ENCODE results near the gene LILRA6. TPM values are rescaled to one million over a fixed set of nuclear protein-coding genes. Genes with fewer than 3 reads are reported as not detected.

Gene LILRA6
- total and polyA plus RNA-seq, 2 of the 13 experiments (the other 11 are each of a cell fraction or from before 2014, with no cell fraction given), result not detected

DNA sequence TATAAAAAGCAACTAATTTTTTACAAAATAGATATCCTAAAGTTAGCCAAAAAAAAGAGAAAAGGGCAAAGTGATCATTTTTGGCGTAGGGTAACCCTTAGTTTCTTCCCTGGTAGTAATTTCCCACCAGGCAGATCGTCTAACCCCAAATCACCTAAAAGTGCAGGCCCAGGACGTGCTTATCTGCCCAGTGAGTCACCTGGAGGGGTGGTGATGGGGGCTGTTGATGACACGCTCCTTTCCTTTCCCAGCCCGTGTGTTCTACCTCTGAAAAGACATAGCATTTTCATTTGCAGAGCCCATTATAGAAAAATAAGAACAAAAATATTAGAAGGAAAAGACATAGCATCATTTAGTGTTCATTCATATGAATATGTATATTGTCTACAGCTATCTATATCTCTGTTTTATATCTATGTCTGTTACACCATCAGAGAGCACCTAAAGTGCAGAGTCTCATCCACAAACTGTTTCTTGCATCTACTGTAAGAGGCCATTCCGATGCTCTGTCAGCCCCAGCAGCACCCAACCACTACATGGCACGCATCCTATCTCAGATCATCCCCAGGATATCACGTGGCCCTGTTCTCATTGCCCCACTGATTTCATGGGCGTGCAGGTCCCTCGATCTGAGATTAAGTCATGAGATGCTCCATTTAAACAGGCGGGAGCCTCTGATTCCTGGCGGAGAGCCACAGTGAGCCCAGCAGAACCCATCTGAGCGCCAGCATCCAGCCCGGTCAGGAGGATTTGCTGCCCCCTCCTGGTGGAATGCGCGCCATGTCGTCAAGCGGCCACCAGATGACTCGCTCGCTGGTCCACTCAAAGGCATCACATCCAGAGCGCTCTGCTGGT lies 11.3 kb downstream of the LILRA6 start (continued):
- TF ChIP-seq, protein P1, sequence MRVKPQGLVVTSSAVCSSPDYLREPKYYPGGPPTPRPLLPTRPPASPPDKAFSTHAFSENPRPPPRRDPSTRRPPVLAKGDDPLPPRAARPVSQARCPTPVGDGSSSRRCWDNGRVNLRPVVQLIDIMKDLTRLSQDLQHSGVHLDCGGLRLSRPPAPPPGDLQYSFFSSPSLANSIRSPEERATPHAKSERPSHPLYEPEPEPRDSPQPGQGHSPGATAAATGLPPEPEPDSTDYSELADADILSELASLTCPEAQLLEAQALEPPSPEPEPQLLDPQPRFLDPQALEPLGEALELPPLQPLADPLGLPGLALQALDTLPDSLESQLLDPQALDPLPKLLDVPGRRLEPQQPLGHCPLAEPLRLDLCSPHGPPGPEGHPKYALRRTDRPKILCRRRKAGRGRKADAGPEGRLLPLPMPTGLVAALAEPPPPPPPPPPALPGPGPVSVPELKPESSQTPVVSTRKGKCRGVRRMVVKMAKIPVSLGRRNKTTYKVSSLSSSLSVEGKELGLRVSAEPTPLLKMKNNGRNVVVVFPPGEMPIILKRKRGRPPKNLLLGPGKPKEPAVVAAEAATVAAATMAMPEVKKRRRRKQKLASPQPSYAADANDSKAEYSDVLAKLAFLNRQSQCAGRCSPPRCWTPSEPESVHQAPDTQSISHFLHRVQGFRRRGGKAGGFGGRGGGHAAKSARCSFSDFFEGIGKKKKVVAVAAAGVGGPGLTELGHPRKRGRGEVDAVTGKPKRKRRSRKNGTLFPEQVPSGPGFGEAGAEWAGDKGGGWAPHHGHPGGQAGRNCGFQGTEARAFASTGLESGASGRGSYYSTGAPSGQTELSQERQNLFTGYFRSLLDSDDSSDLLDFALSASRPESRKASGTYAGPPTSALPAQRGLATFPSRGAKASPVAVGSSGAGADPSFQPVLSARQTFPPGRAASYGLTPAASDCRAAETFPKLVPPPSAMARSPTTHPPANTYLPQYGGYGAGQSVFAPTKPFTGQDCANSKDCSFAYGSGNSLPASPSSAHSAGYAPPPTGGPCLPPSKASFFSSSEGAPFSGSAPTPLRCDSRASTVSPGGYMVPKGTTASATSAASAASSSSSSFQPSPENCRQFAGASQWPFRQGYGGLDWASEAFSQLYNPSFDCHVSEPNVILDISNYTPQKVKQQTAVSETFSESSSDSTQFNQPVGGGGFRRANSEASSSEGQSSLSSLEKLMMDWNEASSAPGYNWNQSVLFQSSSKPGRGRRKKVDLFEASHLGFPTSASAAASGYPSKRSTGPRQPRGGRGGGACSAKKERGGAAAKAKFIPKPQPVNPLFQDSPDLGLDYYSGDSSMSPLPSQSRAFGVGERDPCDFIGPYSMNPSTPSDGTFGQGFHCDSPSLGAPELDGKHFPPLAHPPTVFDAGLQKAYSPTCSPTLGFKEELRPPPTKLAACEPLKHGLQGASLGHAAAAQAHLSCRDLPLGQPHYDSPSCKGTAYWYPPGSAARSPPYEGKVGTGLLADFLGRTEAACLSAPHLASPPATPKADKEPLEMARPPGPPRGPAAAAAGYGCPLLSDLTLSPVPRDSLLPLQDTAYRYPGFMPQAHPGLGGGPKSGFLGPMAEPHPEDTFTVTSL (CRISPR knock-in tag; IDR thresholded peaks at IDR 0.05; ENCODE audit: borderline replicate concordance), result no peak
- TF ChIP-seq POLR2AphosphoS2 (IDR thresholded peaks at IDR 0.05; ENCODE audit: low read depth, low read length), result no peak
- peak; percentile 46; the same call in 1 of the 2 replicates for TF ChIP-seq ERF (CRISPR knock-in tag; IDR thresholded peaks at IDR 0.05)
- TF ChIP-seq, protein P2, sequence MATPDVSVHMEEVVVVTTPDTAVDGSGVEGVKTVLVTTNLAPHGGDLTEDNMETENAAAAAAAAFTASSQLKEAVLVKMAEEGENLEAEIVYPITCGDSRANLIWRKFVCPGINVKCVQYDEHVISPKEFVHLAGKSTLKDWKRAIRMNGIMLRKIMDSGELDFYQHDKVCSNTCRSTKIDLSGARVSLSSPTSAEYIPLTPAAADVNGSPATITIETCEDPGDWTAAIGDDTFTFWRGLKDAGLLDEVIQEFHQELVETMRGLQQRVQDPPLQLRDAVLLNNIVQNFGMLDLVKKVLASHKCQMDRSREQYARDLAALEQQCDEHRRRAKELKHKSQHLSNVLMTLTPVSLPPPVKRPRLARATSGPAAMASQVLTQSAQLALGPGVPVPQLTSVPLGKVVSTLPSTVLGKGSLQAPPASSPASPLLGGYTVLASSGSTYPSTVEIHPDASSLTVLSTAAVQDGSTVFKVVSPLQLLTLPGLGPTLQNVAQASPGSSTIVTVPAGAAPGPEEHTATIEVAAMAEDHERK (CRISPR knock-in tag; IDR thresholded peaks at IDR 0.05; ENCODE audit: low read depth), result no peak
- TF ChIP-seq, protein P3, sequence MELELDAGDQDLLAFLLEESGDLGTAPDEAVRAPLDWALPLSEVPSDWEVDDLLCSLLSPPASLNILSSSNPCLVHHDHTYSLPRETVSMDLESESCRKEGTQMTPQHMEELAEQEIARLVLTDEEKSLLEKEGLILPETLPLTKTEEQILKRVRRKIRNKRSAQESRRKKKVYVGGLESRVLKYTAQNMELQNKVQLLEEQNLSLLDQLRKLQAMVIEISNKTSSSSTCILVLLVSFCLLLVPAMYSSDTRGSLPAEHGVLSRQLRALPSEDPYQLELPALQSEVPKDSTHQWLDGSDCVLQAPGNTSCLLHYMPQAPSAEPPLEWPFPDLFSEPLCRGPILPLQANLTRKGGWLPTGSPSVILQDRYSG (CRISPR knock-in tag; IDR thresholded peaks at IDR 0.05), result no peak
- TF ChIP-seq, protein P4, sequence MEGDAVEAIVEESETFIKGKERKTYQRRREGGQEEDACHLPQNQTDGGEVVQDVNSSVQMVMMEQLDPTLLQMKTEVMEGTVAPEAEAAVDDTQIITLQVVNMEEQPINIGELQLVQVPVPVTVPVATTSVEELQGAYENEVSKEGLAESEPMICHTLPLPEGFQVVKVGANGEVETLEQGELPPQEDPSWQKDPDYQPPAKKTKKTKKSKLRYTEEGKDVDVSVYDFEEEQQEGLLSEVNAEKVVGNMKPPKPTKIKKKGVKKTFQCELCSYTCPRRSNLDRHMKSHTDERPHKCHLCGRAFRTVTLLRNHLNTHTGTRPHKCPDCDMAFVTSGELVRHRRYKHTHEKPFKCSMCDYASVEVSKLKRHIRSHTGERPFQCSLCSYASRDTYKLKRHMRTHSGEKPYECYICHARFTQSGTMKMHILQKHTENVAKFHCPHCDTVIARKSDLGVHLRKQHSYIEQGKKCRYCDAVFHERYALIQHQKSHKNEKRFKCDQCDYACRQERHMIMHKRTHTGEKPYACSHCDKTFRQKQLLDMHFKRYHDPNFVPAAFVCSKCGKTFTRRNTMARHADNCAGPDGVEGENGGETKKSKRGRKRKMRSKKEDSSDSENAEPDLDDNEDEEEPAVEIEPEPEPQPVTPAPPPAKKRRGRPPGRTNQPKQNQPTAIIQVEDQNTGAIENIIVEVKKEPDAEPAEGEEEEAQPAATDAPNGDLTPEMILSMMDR (CRISPR knock-in tag; IDR thresholded peaks at IDR 0.05), result peak; percentile 99
- no peak for TF ChIP-seq ZNF619 (CRISPR knock-in tag; IDR thresholded peaks at IDR 0.05)
- TF ChIP-seq, protein P5, sequence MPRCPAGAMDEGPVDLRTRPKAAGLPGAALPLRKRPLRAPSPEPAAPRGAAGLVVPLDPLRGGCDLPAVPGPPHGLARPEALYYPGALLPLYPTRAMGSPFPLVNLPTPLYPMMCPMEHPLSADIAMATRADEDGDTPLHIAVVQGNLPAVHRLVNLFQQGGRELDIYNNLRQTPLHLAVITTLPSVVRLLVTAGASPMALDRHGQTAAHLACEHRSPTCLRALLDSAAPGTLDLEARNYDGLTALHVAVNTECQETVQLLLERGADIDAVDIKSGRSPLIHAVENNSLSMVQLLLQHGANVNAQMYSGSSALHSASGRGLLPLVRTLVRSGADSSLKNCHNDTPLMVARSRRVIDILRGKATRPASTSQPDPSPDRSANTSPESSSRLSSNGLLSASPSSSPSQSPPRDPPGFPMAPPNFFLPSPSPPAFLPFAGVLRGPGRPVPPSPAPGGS (CRISPR knock-in tag; IDR thresholded peaks at IDR 0.05), result no peak
- TF ChIP-seq ZNF143 (CRISPR knock-in tag; IDR thresholded peaks at IDR 0.05), result no peak
- no peak for TF ChIP-seq ESRRA (CRISPR knock-in tag; IDR thresholded peaks at IDR 0.05; ENCODE audit: low read depth)
- no peak for TF ChIP-seq NFIB (CRISPR knock-in tag; IDR thresholded peaks at IDR 0.05; ENCODE audit: borderline replicate concordance)
- TF ChIP-seq KLF9 (CRISPR knock-in tag; IDR thresholded peaks at IDR 0.05; ENCODE audit: low read depth), result no peak
- no peak for TF ChIP-seq ATAD3A (CRISPR knock-in tag; IDR thresholded peaks at IDR 0.05)
- no peak for TF ChIP-seq ZMYM4 (CRISPR knock-in tag; IDR thresholded peaks at IDR 0.05)
- TF ChIP-seq SSRP1 (CRISPR knock-in tag; IDR thresholded peaks at IDR 0.05), result no peak
- no peak for TF ChIP-seq ZNF570 (CRISPR knock-in tag; IDR thresholded peaks at IDR 0.05; ENCODE audit: borderline replicate concordance)
- no peak for TF ChIP-seq SALL2 (CRISPR knock-in tag; IDR thresholded peaks at IDR 0.05)
- TF ChIP-seq FIP1L1 (IDR thresholded peaks at IDR 0.05; ENCODE audit: borderline replicate concordance, insufficient read depth, low read depth, low read length), result no peak

Measured in HepG2 (cell line).